ENCODE measurements around the gene HMGN5.

The HMGN5 gene

GRCh38 chrX:81121513-81122363, 80.0 kb downstream of the HMGN5 start:
- DNase-seq (ENCODE audit: low spot score): peak; percentile 90
- TF ChIP-seq, protein P1, sequence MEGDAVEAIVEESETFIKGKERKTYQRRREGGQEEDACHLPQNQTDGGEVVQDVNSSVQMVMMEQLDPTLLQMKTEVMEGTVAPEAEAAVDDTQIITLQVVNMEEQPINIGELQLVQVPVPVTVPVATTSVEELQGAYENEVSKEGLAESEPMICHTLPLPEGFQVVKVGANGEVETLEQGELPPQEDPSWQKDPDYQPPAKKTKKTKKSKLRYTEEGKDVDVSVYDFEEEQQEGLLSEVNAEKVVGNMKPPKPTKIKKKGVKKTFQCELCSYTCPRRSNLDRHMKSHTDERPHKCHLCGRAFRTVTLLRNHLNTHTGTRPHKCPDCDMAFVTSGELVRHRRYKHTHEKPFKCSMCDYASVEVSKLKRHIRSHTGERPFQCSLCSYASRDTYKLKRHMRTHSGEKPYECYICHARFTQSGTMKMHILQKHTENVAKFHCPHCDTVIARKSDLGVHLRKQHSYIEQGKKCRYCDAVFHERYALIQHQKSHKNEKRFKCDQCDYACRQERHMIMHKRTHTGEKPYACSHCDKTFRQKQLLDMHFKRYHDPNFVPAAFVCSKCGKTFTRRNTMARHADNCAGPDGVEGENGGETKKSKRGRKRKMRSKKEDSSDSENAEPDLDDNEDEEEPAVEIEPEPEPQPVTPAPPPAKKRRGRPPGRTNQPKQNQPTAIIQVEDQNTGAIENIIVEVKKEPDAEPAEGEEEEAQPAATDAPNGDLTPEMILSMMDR (conservative IDR thresholded peaks at IDR 0.05; ENCODE audit: low read depth): no peak
- ChIA-PET CTCF (no interaction called here), POLR2A (ENCODE audit: low non-redundant PET) (no interaction called here)
- no peak overlapping the region for H3K27ac ChIP-seq

DNA sequence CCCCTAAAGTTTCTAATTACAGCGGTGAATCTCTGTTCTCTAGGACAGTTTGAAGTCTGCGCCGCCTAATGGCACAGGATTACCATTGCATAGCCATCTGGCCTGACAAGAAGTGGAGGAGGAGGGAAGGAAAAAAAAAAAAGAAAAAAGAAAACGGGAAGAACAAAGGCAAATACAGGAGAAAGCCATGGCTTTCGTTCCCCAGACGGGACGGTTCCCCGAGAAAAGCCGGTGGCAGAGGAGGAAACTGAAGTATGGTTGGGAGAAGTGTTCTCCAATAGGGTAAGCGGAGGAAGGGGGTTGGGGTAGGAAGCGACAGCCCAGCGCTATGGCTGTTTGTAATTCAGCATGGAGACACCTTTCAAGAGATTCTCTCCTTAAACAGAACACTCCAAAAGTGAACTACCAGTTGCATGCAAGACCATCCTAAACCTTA, 80.8 kb downstream of the HMGN5 start:
- H3K27ac ChIP-seq: no peak overlapping the region
- ChIA-PET CTCF (interaction anchor here (0.5 to 0.7 kb wide), 3 partner anchors 16 to 62 kb away, joined by 3 read pairs; no protein-coding TSS in a partner anchor), POLR2A (ENCODE audit: low non-redundant PET) (interaction anchor here (0.7 kb wide), 1 partner anchor 311 kb away, joined by 5 read pairs; the partner anchor contains the start of gene BRWD3)
- TF ChIP-seq, protein P1 (conservative IDR thresholded peaks at IDR 0.05; ENCODE audit: low read depth): peak; percentile 56
- DNase-seq (ENCODE audit: low spot score): peak; percentile 24

GRCh38 chrX:81120258-81120935, 81.3 kb downstream of the HMGN5 start:
- POLR2A ChIA-PET (ENCODE audit: low non-redundant PET): interaction anchor here (0.7 kb wide), 1 partner anchor 311 kb away, joined by 5 read pairs; the partner anchor contains the start of gene BRWD3
- TF ChIP-seq, protein P1 (conservative IDR thresholded peaks at IDR 0.05; ENCODE audit: low read depth): no peak
- DNase-seq (ENCODE audit: low spot score): no peak

GRCh38 chrX:81114757-81115156, 87.0 kb downstream of the HMGN5 start:
- TF ChIP-seq, protein P1 (conservative IDR thresholded peaks at IDR 0.05; ENCODE audit: low read depth): no peak
- CTCF ChIA-PET: no interaction called here
- H3K27ac ChIP-seq: no peak overlapping the region
- POLR2A ChIA-PET (ENCODE audit: low non-redundant PET): no interaction called here
- no peak for DNase-seq (ENCODE audit: low spot score)

More at GRCh38 chrX:81120258-81120935, 81.3 kb downstream of the HMGN5 start:
- H3K27ac ChIP-seq: no peak overlapping the region
- CTCF ChIA-PET: interaction anchor here (0.5 to 0.7 kb wide), 3 partner anchors 15 to 62 kb away, joined by 3 read pairs; no protein-coding TSS in a partner anchor

DNA sequence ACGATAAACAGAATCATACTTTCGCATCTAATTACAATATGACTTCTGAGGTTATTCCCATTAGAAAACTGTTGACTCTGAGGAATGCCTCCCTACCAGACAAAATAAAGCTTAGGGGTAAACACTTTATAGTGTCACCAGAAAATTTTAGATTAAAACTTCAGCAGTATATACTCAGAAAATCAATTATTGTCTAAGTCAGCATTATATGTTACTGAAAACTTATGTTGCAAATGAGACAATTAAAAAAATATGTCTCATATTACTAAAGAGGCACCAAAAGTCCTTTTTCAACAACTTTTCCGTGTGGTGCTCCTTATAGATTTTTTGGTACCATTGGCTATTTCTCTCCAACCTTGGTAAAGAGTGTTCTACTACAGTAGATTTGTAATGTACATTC, 91.4 kb downstream of the HMGN5 start:
- ChIA-PET CTCF (no interaction called here), POLR2A (ENCODE audit: low non-redundant PET) (no interaction called here)
- TF ChIP-seq, protein P1 (conservative IDR thresholded peaks at IDR 0.05; ENCODE audit: low read depth): no peak
- no peak for DNase-seq (ENCODE audit: low spot score)
- H3K27ac ChIP-seq: no peak overlapping the region

DNA sequence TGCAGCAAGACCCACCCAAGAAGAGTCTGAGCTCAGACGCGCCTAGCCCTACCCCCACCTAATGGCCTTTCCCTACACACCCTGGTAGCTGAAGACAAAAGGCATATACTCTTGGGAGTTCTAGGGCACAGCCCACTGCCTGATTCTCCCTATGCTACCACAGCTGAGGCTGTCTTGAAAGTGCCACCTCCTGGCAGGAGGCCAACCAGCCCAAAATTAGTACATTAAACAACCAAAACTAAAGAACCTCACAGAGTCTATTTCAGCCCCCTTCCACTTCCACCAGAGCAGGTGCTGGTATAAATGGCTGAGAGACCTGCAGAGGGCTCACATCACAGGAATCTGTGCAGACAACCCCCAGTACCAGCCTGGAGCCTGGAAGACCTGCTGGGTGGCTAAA, 119.1 kb downstream of the HMGN5 start:
- DNase-seq (ENCODE audit: low spot score): no peak
- no peak overlapping the region for H3K27ac ChIP-seq
- POLR2A ChIA-PET (ENCODE audit: low non-redundant PET): no interaction called here
- TF ChIP-seq, protein P1 (conservative IDR thresholded peaks at IDR 0.05; ENCODE audit: low read depth): no peak
- CTCF ChIA-PET: no interaction called here
